Upper lobe of left lung (tissue), 6 donors: ENCODE results near the gene PRICKLE3. TPM values are rescaled to one million over a fixed set of nuclear protein-coding genes. Genes with fewer than 3 reads are reported as not detected.

Experiments used
- ATAC-seq, 2 donors: fragments of 200-7000 bp; cut with Tn5 transposase; one replicate each; pipeline ENCODE4 v1.9.1; 2022; ENCODE audit warnings: mild to moderate bottlenecking in 2 of 2, moderate library complexity in 2 of 2; ENCODE audit not compliant: low FRiP score in 2 of 2
- DNase-seq, 2 donors: peaks; one replicate each; pipeline ENCODE4 v3.0.0-alpha.2; 2019 to 2020
- H3K27ac ChIP-seq, 4 donors: fragments of 200-600 bp; sonication (generic); one replicate each; pipeline ENCODE4 v1.5.1; 2016 to 2019
- H3K27me3 ChIP-seq, 4 donors: fragments of 200-600 bp; sonication (generic); one replicate each; pipeline ENCODE4 v1.5.1; 2017 to 2019
- H3K36me3 ChIP-seq, 4 donors: fragments of 200-600 bp; sonication (generic); one replicate each; pipeline ENCODE4 v1.5.1; 2016 to 2019
- H3K4me1 ChIP-seq, 4 donors: fragments of 200-600 bp; sonication (generic); one replicate each; pipeline ENCODE4 v1.5.1; 2018 to 2019
- H3K4me3 ChIP-seq, 4 donors: fragments of 200-600 bp; sonication (generic); one replicate each; pipeline ENCODE4 v1.5.1; 2017 to 2019; ENCODE audit warnings: mild to moderate bottlenecking in 2 of 4, moderate library complexity in 1 of 4
- H3K9me3 ChIP-seq, 4 donors: fragments of 200-600 bp; sonication (generic); one replicate each; pipeline ENCODE4 v1.5.1; 2018 to 2019
- EP300 ChIP-seq, 4 donors: sonication (generic); formaldehyde crosslinking; IDR thresholded peaks; one replicate each; pipeline ENCODE4 v1.5.1; 2017; ENCODE audit warnings: antibody characterized with exemption in 4 of 4, control low read depth in 2 of 4
- POLR2A ChIP-seq, 4 donors: fragments of 450-650 bp; IDR thresholded peaks; one replicate each; pipeline ENCODE4 v1.5.1; 2016 to 2017; ENCODE audit warnings: antibody characterized with exemption in 4 of 4, mild to moderate bottlenecking in 2 of 4
- POLR2AphosphoS5 ChIP-seq, 2 donors: sonication (generic); formaldehyde crosslinking; IDR thresholded peaks; one replicate each; pipeline ENCODE4 v1.5.1; 2017; ENCODE audit warnings: antibody characterized with exemption in 2 of 2
- WGBS, 2 donors: methylation state at CpG; one replicate each; pipeline ENCODE4 v1.1.5; 2017 to 2018; 5-methylcytosine and 5-hydroxymethylcytosine counted together
- total RNA-seq, 6 donors: library from RNA; depleted of rRNA in 4 of 6; stranded (reverse); fragments of >200 nt in 4 of 6; gene quantifications; one replicate each; pipeline versions ENCODE4 v1.1.0 to v1.2.1, GENCODE V29; 2016 to 2021
- TF ChIP-seq, protein P1 (sequence below), 6 experiments: fragments of 450-650 bp in 4 of 6; fragments of 200-600 bp in 2 of 6; sonication (generic) in 2 of 6; IDR thresholded peaks; one replicate each; pipeline ENCODE4 v1.5.1; 2016 to 2019; ENCODE audit warnings: antibody characterized with exemption in 6 of 6
- donor health status: DM: no; HTN: no; CAD: no; lungs with moderate emphysema.
- donor health status: DM: no; HTN: yes; CAD: no; lungs with severe emphysema.

The PRICKLE3 gene
- total RNA-seq, 6 donors from 2014 or later: 14.4 to 43.0 (median 19.7) TPM

DNA sequence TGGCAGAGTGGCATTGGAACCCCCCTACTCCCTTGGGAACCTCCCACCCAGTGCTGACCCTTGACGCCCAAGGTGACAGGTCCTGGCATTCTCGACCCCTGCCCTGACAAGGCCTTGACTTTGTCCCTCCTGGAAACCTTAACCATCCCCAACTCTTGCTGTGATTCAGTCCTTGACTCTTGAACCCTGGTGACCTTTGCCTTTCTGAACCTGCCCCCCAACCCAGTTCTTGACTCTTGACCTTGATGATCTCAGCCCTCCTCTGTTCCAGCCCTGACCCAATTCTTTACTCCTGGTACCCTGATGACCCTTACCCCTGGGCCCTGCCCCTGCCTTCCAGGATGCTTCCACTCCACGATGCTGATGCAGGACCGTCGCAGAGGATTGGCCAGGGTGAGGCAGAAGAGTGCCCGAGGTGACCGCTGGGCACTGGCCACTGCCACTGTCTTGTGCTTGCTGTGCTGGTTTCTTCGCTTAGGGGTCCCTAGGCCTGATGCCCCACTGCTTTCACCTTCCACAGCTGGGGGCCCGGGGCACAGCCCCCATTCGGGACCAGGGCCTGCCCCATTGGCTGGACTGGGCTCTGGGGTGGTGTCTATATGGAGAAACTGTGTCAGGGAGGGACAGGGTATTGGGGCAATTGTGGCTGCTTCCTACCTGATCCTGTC is 45.3 kb upstream of the PRICKLE3 start:
- Histone ChIP-seq H3K27me3 (no peaks in the 10 kb centered on the region), H3K4me1 (peaks cover 0 to 13% (median 0%) of the 10 kb centered on the region in 4 donors), H3K4me3 (no peak overlapping the region), H3K36me3 (no peaks in the 10 kb centered on the region), H3K9me3 (peaks cover 0 to 17% (median 0%) of the 10 kb centered on the region in 4 donors), H3K27ac (peak overlapping the region in 3 of 4 donors; percentile 69 to 88 (median 84))
- ATAC-seq (no peak), DNase-seq (peak in 1 of 2 donors; percentile 24)
- TF ChIP-seq, protein P1, sequence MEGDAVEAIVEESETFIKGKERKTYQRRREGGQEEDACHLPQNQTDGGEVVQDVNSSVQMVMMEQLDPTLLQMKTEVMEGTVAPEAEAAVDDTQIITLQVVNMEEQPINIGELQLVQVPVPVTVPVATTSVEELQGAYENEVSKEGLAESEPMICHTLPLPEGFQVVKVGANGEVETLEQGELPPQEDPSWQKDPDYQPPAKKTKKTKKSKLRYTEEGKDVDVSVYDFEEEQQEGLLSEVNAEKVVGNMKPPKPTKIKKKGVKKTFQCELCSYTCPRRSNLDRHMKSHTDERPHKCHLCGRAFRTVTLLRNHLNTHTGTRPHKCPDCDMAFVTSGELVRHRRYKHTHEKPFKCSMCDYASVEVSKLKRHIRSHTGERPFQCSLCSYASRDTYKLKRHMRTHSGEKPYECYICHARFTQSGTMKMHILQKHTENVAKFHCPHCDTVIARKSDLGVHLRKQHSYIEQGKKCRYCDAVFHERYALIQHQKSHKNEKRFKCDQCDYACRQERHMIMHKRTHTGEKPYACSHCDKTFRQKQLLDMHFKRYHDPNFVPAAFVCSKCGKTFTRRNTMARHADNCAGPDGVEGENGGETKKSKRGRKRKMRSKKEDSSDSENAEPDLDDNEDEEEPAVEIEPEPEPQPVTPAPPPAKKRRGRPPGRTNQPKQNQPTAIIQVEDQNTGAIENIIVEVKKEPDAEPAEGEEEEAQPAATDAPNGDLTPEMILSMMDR (IDR thresholded peaks at IDR 0.05): no peak
- TF ChIP-seq POLR2A (IDR thresholded peaks at IDR 0.05): no peak
- no peak for TF ChIP-seq POLR2AphosphoS5 (IDR thresholded peaks at IDR 0.05)
- TF ChIP-seq EP300 (IDR thresholded peaks at IDR 0.05): no peak
- 87 to 100% methylated on average over 3 to 10 of the region's 10 CpGs for WGBS, 2 donors

DNA sequence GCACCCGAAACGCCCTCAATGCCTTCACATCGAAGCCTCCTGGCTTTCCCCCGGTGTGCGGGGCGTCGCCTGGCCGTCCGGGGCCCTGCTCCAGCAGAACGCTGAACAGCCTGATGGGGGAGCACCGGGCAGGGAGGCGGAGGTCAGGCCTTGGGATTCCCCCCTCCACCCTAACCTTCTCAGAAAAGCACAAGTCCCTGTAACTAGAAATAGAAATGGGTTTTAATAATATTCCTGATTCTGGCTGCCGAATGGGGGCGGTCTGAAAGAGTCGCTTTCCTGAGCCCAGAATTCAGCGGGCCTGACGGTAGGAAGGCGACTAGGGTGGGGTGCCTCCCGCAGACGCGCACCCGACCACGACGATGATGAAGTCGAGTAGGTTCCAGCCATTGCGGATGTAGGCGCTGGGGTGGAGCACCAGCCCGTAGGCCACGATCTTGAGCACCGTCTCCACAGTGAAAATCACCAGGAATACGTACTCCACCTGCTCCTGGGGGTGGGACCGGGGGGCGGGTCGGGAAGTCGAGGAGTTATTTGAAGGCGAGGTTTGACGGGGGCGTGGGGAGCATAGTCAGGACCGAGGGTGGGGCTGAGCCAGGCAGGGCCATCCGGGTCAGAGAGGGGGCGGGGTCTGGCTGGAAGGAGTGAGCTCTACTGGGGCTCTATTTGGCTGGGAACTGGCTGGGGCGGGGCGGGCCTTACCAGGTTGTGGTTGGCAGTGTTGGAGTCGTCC is 44.5 kb upstream of the PRICKLE3 start:
- Histone ChIP-seq H3K4me1 (peaks cover 0 to 7% (median 0%) of the 10 kb centered on the region in 4 donors), H3K36me3 (no peaks in the 10 kb centered on the region), H3K27me3 (no peaks in the 10 kb centered on the region), H3K27ac (peak overlapping the region; percentile 44 to 88 (median 76)), H3K4me3 (peak overlapping the region in 3 of 4 donors; percentile 35 to 47 (median 44)), H3K9me3 (peaks cover 0 to 17% (median 0%) of the 10 kb centered on the region in 4 donors)
- DNase-seq: peak; percentile 84 to 93
- ATAC-seq: peak; percentile 85 to 91
- 47% methylated on average over 43 of the region's 44 CpGs; no CpG with 5 or more reads in 1 of the 2 donors for WGBS, 2 donors
- TF ChIP-seq POLR2AphosphoS5 (IDR thresholded peaks at IDR 0.05) (no peak), POLR2A (IDR thresholded peaks at IDR 0.05) (peak in 1 of 4 donors; percentile 44)

DNA sequence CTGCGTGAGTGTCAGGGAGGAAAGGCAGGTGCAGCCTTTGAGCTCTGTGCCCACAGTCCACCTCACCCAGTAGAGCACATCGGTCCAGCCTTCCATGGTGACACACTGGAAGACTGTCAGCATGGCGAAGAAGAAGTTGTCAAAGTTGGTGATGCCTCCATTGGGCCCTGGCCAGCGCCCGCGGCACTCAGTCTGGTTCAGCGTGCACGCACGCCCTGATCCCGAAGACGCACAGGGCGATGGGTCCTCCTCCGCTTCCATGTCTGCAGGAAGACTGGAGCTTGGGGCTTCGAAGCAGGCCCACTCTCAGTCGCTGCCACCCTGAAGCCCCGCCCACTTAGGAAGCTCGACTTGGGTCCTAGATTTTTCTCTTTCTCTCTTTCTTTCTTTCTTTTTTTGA is 42.0 kb upstream of the PRICKLE3 start:
- Histone ChIP-seq H3K9me3 (peaks cover 0 to 17% (median 0%) of the 10 kb centered on the region in 4 donors), H3K36me3 (no peaks in the 10 kb centered on the region), H3K4me1 (peaks cover 0 to 7% (median 0%) of the 10 kb centered on the region in 4 donors), H3K4me3 (no peak overlapping the region), H3K27ac (no peak overlapping the region), H3K27me3 (no peaks in the 10 kb centered on the region)
- DNase-seq (peak in 1 of 2 donors; percentile 50), ATAC-seq (no peak)
- TF ChIP-seq, protein P1 (IDR thresholded peaks at IDR 0.05): no peak
- TF ChIP-seq EP300 (IDR thresholded peaks at IDR 0.05) (no peak), POLR2A (IDR thresholded peaks at IDR 0.05) (no peak), POLR2AphosphoS5 (IDR thresholded peaks at IDR 0.05) (no peak)
- 81 to 90% methylated on average over 13 to 16 of the region's 17 CpGs for WGBS, 2 donors

DNA sequence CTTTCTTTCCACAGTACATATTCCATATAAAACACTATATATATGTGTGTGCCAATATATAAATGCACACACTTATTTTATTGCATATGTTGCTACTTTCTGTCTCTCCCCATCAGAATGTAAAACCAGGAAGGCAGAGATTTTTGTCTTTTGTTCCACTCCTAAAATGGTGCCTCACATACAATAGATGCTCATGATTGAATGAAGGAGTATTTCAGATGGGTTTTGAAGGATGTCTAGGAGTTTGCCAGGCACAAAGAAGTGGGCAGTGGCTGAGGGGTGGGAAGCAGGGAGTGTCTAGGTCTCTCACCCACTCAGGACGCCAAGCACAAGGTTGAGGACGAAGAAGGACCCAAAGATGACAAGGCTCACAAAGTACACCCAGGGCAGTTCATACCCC is 41.6 kb upstream of the PRICKLE3 start:
- H3K4me3 ChIP-seq: no peak overlapping the region
- DNase-seq (no peak), ATAC-seq (no peak)
- peaks cover 0 to 7% (median 0%) of the 10 kb centered on the region in 4 donors for H3K4me1 ChIP-seq
- TF ChIP-seq POLR2A (IDR thresholded peaks at IDR 0.05): no peak
- TF ChIP-seq, protein P1 (IDR thresholded peaks at IDR 0.05): no peak
- no peak for TF ChIP-seq EP300 (IDR thresholded peaks at IDR 0.05)
- no peak for TF ChIP-seq POLR2AphosphoS5 (IDR thresholded peaks at IDR 0.05)
- 66% methylated on average over 2 of the region's 2 CpGs; no CpG with 5 or more reads in 1 of the 2 donors for WGBS, 2 donors
- H3K27me3 ChIP-seq: no peaks in the 10 kb centered on the region
- no peaks in the 10 kb centered on the region for H3K36me3 ChIP-seq
- no peak overlapping the region for H3K27ac ChIP-seq
- H3K9me3 ChIP-seq: peaks cover 0 to 17% (median 0%) of the 10 kb centered on the region in 4 donors

DNA sequence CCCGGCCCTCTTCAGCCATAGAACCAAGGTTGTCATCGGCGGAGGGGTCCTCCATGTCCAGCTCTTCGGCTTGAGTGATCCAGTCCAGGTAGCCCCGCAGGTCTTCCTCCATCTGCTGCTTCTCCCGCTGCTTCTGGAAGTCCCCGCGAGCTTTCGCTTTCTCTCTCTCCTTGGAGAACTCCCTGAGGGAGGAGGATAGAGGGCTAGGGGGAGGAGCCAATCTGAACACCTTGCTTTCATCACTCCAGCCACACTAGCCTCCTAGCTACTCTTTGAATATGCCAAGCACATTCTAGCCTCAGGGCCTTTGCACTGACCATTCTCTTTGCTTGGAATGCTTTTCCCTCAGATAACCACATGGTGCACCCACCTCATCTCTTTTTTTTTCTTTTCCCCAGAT is 40.8 kb upstream of the PRICKLE3 start:
- Histone ChIP-seq H3K4me1 (peaks cover 0 to 7% (median 0%) of the 10 kb centered on the region in 4 donors), H3K27me3 (no peaks in the 10 kb centered on the region), H3K36me3 (no peaks in the 10 kb centered on the region), H3K9me3 (peaks cover 0 to 17% (median 0%) of the 10 kb centered on the region in 4 donors), H3K27ac (no peak overlapping the region), H3K4me3 (no peak overlapping the region)
- ATAC-seq (no peak), DNase-seq (no peak)
- WGBS, 2 donors: 92% methylated on average over 4 to 9 of the region's 9 CpGs
- TF ChIP-seq EP300 (IDR thresholded peaks at IDR 0.05) (no peak), POLR2AphosphoS5 (IDR thresholded peaks at IDR 0.05) (no peak)
- TF ChIP-seq, protein P1 (IDR thresholded peaks at IDR 0.05): no peak
